Lower lobe of right lung (tissue), 2 donors: Measurements from ENCODE around the gene PLEKHA6. TPM values are rescaled to one million over a fixed set of nuclear protein-coding genes. Genes with fewer than 3 reads are reported as not detected.

Source experiments
- ATAC-seq, 2 donors: fragments of 200-7000 bp; cut with Tn5 transposase; one replicate each; pipeline ENCODE4 v1.9.1; 2020 to 2022; ENCODE audit warnings: mild to moderate bottlenecking in 2 of 2, moderate library complexity in 2 of 2
- DNase-seq: peaks from one replicate; pipeline ENCODE4 v3.0.0-alpha.2; 2020
- H3K27ac ChIP-seq: fragments of 200-600 bp; one replicate; pipeline ENCODE4 v1.8.0; 2022
- H3K27me3 ChIP-seq: fragments of 200-600 bp; one replicate; pipeline ENCODE4 v1.8.0; 2022; ENCODE audit warnings: low read depth
- H3K36me3 ChIP-seq: fragments of 200-600 bp; one replicate; pipeline ENCODE4 v1.8.0; 2022; ENCODE audit warnings: mild to moderate bottlenecking
- H3K4me1 ChIP-seq: fragments of 200-600 bp; one replicate; pipeline ENCODE4 v1.8.0; 2022
- H3K4me3 ChIP-seq: fragments of 200-600 bp; one replicate; pipeline ENCODE4 v1.8.0; 2022; ENCODE audit warnings: mild to moderate bottlenecking
- H3K9me3 ChIP-seq: fragments of 200-600 bp; one replicate; pipeline ENCODE4 v1.8.0; 2022
- CTCF ChIP-seq: fragments of 200-600 bp; IDR thresholded peaks from one replicate; pipeline ENCODE4 v1.8.0; 2022; ENCODE audit warnings: antibody characterized with exemption, mild to moderate bottlenecking
- intact Hi-C: fragments of 100-400 bp; cut with DNase I; formaldehyde crosslinking; loops from one replicate; pipeline ENCODE4 v1.11.0; 2022
- total RNA-seq: library from RNA; stranded (reverse); fragmentation: NEBNext Ultra II Directional; extraction: Animal tissue kit (Norgen Biotek cat#: 25700); gene quantifications from one replicate; pipeline ENCODE4 v1.2.1, GENCODE V29; 2021
- donor health status: DM: no; HTN: yes; CAD: no; lungs with severe emphysema.

Gene PLEKHA6
- total RNA-seq, 1 donor from 2014 or later = 7.6 TPM

GRCh38 chr1:204407295-204407971 lies 47.7 kb upstream of the PLEKHA6 start:
- Histone ChIP-seq H3K27ac (no peak overlapping the region), H3K36me3 (peaks cover 41% of the 10 kb centered on the region), H3K4me3 (peak overlapping the region; percentile 88), H3K27me3 (no peaks in the 10 kb centered on the region), H3K9me3 (no peaks in the 10 kb centered on the region), H3K4me1 (peaks cover 28% of the 10 kb centered on the region)
- ATAC-seq = no peak
- intact Hi-C loops = no loop called here
- no peak for DNase-seq
- TF ChIP-seq CTCF = no peak

GRCh38 chr1:204406621-204407020 lies 46.9 kb upstream of the PLEKHA6 start:
- Histone ChIP-seq H3K4me3 (peak overlapping the region; percentile 88), H3K36me3 (peaks cover 49% of the 10 kb centered on the region), H3K27ac (no peak overlapping the region), H3K9me3 (no peaks in the 10 kb centered on the region), H3K27me3 (no peaks in the 10 kb centered on the region), H3K4me1 (peaks cover 26% of the 10 kb centered on the region)
- no peak for TF ChIP-seq CTCF
- intact Hi-C loops = no loop called here
- ATAC-seq = no peak
- no peak for DNase-seq

- Histone ChIP-seq H3K4me3 (peak overlapping the region; percentile 88), H3K27ac (no peak overlapping the region), H3K4me1 (peaks cover 26% of the 10 kb centered on the region), H3K36me3 (peaks cover 55% of the 10 kb centered on the region), H3K9me3 (no peaks in the 10 kb centered on the region), H3K27me3 (no peaks in the 10 kb centered on the region)
- peak in 1 of 2 donors; percentile 15 for ATAC-seq
- intact Hi-C loops = no loop called here
- no peak for DNase-seq
- TF ChIP-seq CTCF = no peak
These were observed 46.3 kb upstream of the PLEKHA6 start for GRCh38 chr1:204405988-204406387.

GRCh38 chr1:204404629-204405028 lies 44.9 kb upstream of the PLEKHA6 start:
- peaks cover 69% of the 10 kb centered on the region for H3K36me3 ChIP-seq
- no peak for ATAC-seq

GRCh38 chr1:204402391-204402790 lies 42.7 kb upstream of the PLEKHA6 start:
- peaks cover 31% of the 10 kb centered on the region for H3K4me1 ChIP-seq
- peaks cover 81% of the 10 kb centered on the region for H3K36me3 ChIP-seq
- no peak for ATAC-seq
- no peak overlapping the region for H3K4me3 ChIP-seq
- no peaks in the 10 kb centered on the region for H3K9me3 ChIP-seq
- DNase-seq = no peak
- no peak for TF ChIP-seq CTCF
- H3K27ac ChIP-seq = no peak overlapping the region
- intact Hi-C loops = no loop called here
- no peaks in the 10 kb centered on the region for H3K27me3 ChIP-seq

More at GRCh38 chr1:204404629-204405028, 44.9 kb upstream of the PLEKHA6 start:
- no peaks in the 10 kb centered on the region for H3K9me3 ChIP-seq
- H3K27ac ChIP-seq = no peak overlapping the region
- H3K4me1 ChIP-seq = peaks cover 26% of the 10 kb centered on the region
- H3K4me3 ChIP-seq = no peak overlapping the region
- no peak for DNase-seq
- TF ChIP-seq CTCF = no peak
- intact Hi-C loops = no loop called here
- no peaks in the 10 kb centered on the region for H3K27me3 ChIP-seq
